ENCODE measurements around the gene CPS1.

Gene CPS1

DNA sequence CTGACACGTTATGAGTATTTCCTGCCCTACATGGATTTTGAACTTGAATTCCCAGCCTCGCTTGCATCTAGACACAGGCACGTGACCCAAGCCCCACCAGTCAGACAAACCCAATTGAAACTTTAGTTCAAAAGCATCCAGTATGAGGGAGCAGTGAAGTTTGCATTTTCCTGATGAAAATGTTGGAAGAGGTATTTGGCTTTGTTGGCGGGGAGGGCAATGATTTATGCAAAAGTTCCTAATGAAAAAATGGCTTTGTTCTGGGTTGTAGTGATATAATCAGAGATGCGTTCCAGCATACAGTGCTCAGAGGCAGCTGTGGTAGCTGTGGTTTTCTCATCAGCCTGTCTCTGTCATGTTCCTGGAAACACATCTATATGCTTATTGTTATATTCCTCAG, 36.8 kb upstream of the CPS1 start:
- Histone ChIP-seq H2AFZ (ENCODE audit: low read depth, low read length, severe bottlenecking) (no peak overlapping the region), H3K9me3 (ENCODE audit: insufficient read depth, low read length) (no peaks in the 10 kb centered on the region), H3F3A (ENCODE audit: insufficient read depth) (no peaks in the 10 kb centered on the region), H3K36me3 (ENCODE audit: low read length) (no peaks in the 10 kb centered on the region), H3K27me3 (ENCODE audit: low read length) (no peaks in the 10 kb centered on the region), H3K9me2 (replicated peaks; ENCODE audit: insufficient read depth, low read length) (no peaks in the 10 kb centered on the region), H3K4me2 (ENCODE audit: low read depth, low read length, poor library complexity, severe bottlenecking) (no peak overlapping the region), H3K79me2 (ENCODE audit: insufficient read depth, low read length) (no peaks in the 10 kb centered on the region), H4K20me1 (ENCODE audit: low read depth, low read length) (no peaks in the 10 kb centered on the region), H3K27ac (ENCODE audit: low read depth, low read length) (no peak overlapping the region), H3K9ac (ENCODE audit: low read length) (no peak overlapping the region), H3K4me3 (ENCODE audit: insufficient read depth, low read length, poor library complexity, severe bottlenecking) (no peak overlapping the region)
- TF ChIP-seq EZH2phosphoT487 (conservative IDR thresholded peaks at IDR 0.05; ENCODE audit: low read length), result no peak

DNA sequence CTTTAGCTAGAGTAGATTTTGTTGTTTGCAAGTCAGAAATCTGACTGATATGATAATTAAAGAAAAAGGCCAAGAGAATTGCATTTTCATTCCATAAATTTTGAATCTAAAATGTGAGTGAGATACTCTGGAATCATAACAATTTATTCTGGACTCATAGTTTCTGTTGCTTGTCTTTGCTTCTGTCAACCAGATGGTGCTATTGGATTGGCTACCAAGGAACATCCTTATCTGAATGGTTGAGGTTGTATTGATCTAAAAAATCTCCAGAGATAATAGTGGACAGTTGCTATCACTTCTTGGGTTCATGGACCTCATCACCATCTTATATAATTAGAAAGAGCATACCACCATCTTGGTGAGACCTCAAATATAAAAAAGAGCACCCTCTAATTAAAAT, 34.0 kb upstream of the CPS1 start:
- H4K20me1 ChIP-seq (ENCODE audit: low read depth, low read length), result no peaks in the 10 kb centered on the region
- H3K27ac ChIP-seq (ENCODE audit: low read depth, low read length), result no peak overlapping the region
- H3F3A ChIP-seq (ENCODE audit: insufficient read depth), result no peaks in the 10 kb centered on the region
- H3K9ac ChIP-seq (ENCODE audit: low read length), result no peak overlapping the region
- TF ChIP-seq EZH2phosphoT487 (conservative IDR thresholded peaks at IDR 0.05; ENCODE audit: low read length), result no peak
- TF ChIP-seq, protein P1, sequence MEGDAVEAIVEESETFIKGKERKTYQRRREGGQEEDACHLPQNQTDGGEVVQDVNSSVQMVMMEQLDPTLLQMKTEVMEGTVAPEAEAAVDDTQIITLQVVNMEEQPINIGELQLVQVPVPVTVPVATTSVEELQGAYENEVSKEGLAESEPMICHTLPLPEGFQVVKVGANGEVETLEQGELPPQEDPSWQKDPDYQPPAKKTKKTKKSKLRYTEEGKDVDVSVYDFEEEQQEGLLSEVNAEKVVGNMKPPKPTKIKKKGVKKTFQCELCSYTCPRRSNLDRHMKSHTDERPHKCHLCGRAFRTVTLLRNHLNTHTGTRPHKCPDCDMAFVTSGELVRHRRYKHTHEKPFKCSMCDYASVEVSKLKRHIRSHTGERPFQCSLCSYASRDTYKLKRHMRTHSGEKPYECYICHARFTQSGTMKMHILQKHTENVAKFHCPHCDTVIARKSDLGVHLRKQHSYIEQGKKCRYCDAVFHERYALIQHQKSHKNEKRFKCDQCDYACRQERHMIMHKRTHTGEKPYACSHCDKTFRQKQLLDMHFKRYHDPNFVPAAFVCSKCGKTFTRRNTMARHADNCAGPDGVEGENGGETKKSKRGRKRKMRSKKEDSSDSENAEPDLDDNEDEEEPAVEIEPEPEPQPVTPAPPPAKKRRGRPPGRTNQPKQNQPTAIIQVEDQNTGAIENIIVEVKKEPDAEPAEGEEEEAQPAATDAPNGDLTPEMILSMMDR (IDR thresholded peaks at IDR 0.05; ENCODE audit: insufficient read depth, low read length, poor library complexity, severe bottlenecking), result no peak
- no peak overlapping the region for H2AFZ ChIP-seq (ENCODE audit: low read depth, low read length, severe bottlenecking)
- H3K9me3 ChIP-seq (ENCODE audit: insufficient read depth, low read length), result no peaks in the 10 kb centered on the region
- no peaks in the 10 kb centered on the region for H3K9me2 ChIP-seq (replicated peaks; ENCODE audit: insufficient read depth, low read length)
- H3K4me3 ChIP-seq (ENCODE audit: insufficient read depth, low read length, poor library complexity, severe bottlenecking), result no peak overlapping the region
- H3K27me3 ChIP-seq (ENCODE audit: low read length), result no peaks in the 10 kb centered on the region
- H3K36me3 ChIP-seq (ENCODE audit: low read length), result no peaks in the 10 kb centered on the region
- no peak overlapping the region for H3K4me2 ChIP-seq (ENCODE audit: low read depth, low read length, poor library complexity, severe bottlenecking)
- no peaks in the 10 kb centered on the region for H3K79me2 ChIP-seq (ENCODE audit: insufficient read depth, low read length)

DNA sequence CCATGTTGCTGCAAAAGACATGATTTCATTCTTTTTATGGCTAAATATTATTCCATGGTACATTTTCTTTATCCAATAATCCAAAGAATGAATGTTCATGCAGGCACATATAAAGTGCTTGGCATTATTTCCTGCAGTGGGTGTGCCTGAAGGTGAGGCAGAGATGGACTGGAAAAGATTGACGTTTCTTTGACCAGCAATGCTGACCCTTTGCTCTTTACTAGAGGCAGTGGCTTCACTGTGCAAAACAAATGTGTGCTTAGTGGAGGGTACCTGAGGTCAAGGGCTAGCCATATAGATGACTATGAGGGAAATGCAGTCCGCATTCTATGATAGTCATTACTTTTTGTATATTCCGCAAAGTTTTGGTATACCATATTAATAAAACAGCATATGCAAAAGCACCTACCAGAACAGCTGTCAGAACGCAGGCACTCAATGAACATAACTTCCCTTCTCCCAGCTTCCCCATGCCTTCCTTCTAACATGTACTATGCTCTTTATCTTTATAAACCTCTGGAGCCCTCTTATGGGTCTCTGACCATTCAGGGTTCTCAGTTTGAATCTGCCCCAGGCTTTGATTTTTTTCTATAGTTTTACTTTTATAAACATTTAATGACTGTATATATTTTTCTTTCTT, 32.6 kb upstream of the CPS1 start:
- H2AFZ ChIP-seq (ENCODE audit: low read depth, low read length, severe bottlenecking), result no peak overlapping the region
- H3K9ac ChIP-seq (ENCODE audit: low read length), result no peak overlapping the region
- H3F3A ChIP-seq (ENCODE audit: insufficient read depth), result no peaks in the 10 kb centered on the region
- no peaks in the 10 kb centered on the region for H4K20me1 ChIP-seq (ENCODE audit: low read depth, low read length)
- no peak overlapping the region for H3K4me2 ChIP-seq (ENCODE audit: low read depth, low read length, poor library complexity, severe bottlenecking)
- no peaks in the 10 kb centered on the region for H3K27me3 ChIP-seq (ENCODE audit: low read length)
- TF ChIP-seq EZH2phosphoT487 (conservative IDR thresholded peaks at IDR 0.05; ENCODE audit: low read length), result no peak
- TF ChIP-seq, protein P1 (IDR thresholded peaks at IDR 0.05; ENCODE audit: insufficient read depth, low read length, poor library complexity, severe bottlenecking), result no peak
- no peak overlapping the region for H3K27ac ChIP-seq (ENCODE audit: low read depth, low read length)
- H3K4me3 ChIP-seq (ENCODE audit: insufficient read depth, low read length, poor library complexity, severe bottlenecking), result no peak overlapping the region
- H3K79me2 ChIP-seq (ENCODE audit: insufficient read depth, low read length), result no peaks in the 10 kb centered on the region
- no peaks in the 10 kb centered on the region for H3K36me3 ChIP-seq (ENCODE audit: low read length)
- H3K9me2 ChIP-seq (replicated peaks; ENCODE audit: insufficient read depth, low read length), result no peaks in the 10 kb centered on the region
- no peaks in the 10 kb centered on the region for H3K9me3 ChIP-seq (ENCODE audit: insufficient read depth, low read length)

DNA sequence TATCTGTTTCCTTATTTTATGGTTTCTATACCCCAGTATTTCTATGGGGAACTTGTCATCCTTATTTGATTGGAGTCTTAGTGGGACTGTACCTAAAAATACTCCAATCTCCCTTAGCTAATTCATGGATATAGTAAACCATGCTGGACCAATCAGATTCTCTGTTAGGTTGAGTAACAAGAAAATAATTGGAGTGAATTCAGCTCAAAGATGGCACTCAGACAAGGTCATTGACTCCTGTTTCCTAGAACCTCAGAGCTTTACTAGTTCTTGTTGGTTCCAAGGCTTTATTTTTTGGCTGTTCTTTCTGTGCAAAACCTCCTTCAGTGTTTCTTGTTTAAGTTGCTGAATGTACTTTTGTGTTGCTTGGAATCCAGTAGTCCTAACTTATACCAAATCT, 31.9 kb upstream of the CPS1 start:
- Histone ChIP-seq H3F3A (ENCODE audit: insufficient read depth) (no peaks in the 10 kb centered on the region), H3K4me3 (ENCODE audit: insufficient read depth, low read length, poor library complexity, severe bottlenecking) (no peak overlapping the region), H2AFZ (ENCODE audit: low read depth, low read length, severe bottlenecking) (no peak overlapping the region), H3K9me2 (replicated peaks; ENCODE audit: insufficient read depth, low read length) (no peaks in the 10 kb centered on the region), H3K9ac (ENCODE audit: low read length) (no peak overlapping the region), H3K27me3 (ENCODE audit: low read length) (no peaks in the 10 kb centered on the region), H4K20me1 (ENCODE audit: low read depth, low read length) (no peaks in the 10 kb centered on the region), H3K36me3 (ENCODE audit: low read length) (no peaks in the 10 kb centered on the region), H3K9me3 (ENCODE audit: insufficient read depth, low read length) (no peaks in the 10 kb centered on the region), H3K27ac (ENCODE audit: low read depth, low read length) (no peak overlapping the region), H3K4me2 (ENCODE audit: low read depth, low read length, poor library complexity, severe bottlenecking) (no peak overlapping the region), H3K79me2 (ENCODE audit: insufficient read depth, low read length) (no peaks in the 10 kb centered on the region)
- TF ChIP-seq EZH2phosphoT487 (conservative IDR thresholded peaks at IDR 0.05; ENCODE audit: low read length), result no peak
- TF ChIP-seq, protein P1 (IDR thresholded peaks at IDR 0.05; ENCODE audit: insufficient read depth, low read length, poor library complexity, severe bottlenecking), result no peak

Data from SU-DHL-6 (cell line).